DND-41 (cell line): ENCODE measurements around the gene SLIT1.

Experiments
- EZH2 ChIP-seq: IDR thresholded peaks from 3 replicates; pipeline ENCODE4 v1.6.1; 2012; ENCODE audit warnings: borderline replicate concordance, low read depth, mild to moderate bottlenecking, moderate library complexity, low read length, inconsistent platforms; ENCODE audit not compliant: severe bottlenecking
- TF ChIP-seq, protein P1 (sequence below): IDR thresholded peaks from 2 replicates; pipeline ENCODE4 v1.5.1; 2012; ENCODE audit warnings: borderline replicate concordance, low read length, moderate library complexity, mild to moderate bottlenecking; ENCODE audit not compliant: poor library complexity, severe bottlenecking; ENCODE audit errors: extremely low read depth

- no peak for TF ChIP-seq EZH2
- TF ChIP-seq, protein P1, sequence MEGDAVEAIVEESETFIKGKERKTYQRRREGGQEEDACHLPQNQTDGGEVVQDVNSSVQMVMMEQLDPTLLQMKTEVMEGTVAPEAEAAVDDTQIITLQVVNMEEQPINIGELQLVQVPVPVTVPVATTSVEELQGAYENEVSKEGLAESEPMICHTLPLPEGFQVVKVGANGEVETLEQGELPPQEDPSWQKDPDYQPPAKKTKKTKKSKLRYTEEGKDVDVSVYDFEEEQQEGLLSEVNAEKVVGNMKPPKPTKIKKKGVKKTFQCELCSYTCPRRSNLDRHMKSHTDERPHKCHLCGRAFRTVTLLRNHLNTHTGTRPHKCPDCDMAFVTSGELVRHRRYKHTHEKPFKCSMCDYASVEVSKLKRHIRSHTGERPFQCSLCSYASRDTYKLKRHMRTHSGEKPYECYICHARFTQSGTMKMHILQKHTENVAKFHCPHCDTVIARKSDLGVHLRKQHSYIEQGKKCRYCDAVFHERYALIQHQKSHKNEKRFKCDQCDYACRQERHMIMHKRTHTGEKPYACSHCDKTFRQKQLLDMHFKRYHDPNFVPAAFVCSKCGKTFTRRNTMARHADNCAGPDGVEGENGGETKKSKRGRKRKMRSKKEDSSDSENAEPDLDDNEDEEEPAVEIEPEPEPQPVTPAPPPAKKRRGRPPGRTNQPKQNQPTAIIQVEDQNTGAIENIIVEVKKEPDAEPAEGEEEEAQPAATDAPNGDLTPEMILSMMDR = no peak
Observed at GRCh38 chr10:97059872-97060205, 125.9 kb downstream of the SLIT1 start.
